HG03103 (cell line): ENCODE results near the gene VASN.

ENCODE experiments used
- ATAC-seq: cut with Tn5 transposase; IDR thresholded peaks from one replicate; pipeline ENCODE4 v1.9.1; 2021; ENCODE audit warnings: low read depth; ENCODE audit not compliant: unreplicated experiment

The VASN gene

GRCh38 chr16:4416200-4417032 lies 44.8 kb downstream of the VASN start, which contains the start of gene CORO7:
Gene CORO7, minus strand, starts transcription at chr16:4416596. Its CDS starts 78 bp downstream, at chr16:4416518.
- peak; percentile 56 for ATAC-seq

- ATAC-seq: no peak
Observed at GRCh38 chr16:4419402-4419959, 47.8 kb downstream of the VASN start.

GRCh38 chr16:4420505-4421105 lies 49.0 kb downstream of the VASN start:
- ATAC-seq: no peak

GRCh38 chr16:4425378-4426020 lies 53.9 kb downstream of the VASN start, which contains the start of gene DNAJA3:
Gene DNAJA3, plus strand, starts transcription at chr16:4425868. Its CDS starts 14 bp downstream, at chr16:4425882.
- peak; percentile 83 for ATAC-seq

- ATAC-seq: peak; percentile 27
Observed at GRCh38 chr16:4426021-4426684, 54.5 kb downstream of the VASN start.

- no peak for ATAC-seq
Observed at GRCh38 chr16:4426722-4427372, 55.2 kb downstream of the VASN start.

- no peak for ATAC-seq
Observed at GRCh38 chr16:4428500-4428899, 56.9 kb downstream of the VASN start.

GRCh38 chr16:4431023-4431422 lies 59.4 kb downstream of the VASN start:
- ATAC-seq: no peak
